GM23338 (cell line): ENCODE results near the gene ERC2. TPM values are rescaled to one million over a fixed set of nuclear protein-coding genes. Genes with fewer than 3 reads are reported as not detected.
A peak's percentile ranks its signal among the peaks of the same experiment; 100 is the strongest.

ENCODE experiments used
- ATAC-seq: fragments of 200-7000 bp; cut with Tn5 transposase; 3 replicates; pipeline ENCODE4 v1.9.1; 2020
- DNase-seq: peaks from one replicate; pipeline ENCODE4 v3.0.0-alpha.2; 2015; ENCODE audit warnings: low spot score
- H2AFZ ChIP-seq: fragments of 200-600 bp; sonication (generic); 2 replicates; pipeline ENCODE4 v1.8.0; 2016; ENCODE audit warnings: antibody characterized with exemption, mild to moderate bottlenecking, moderate library complexity
- H3F3A ChIP-seq: fragments of 200-600 bp; sonication (generic); replicated peaks from 2 replicates; pipeline ENCODE4 v1.8.0; 2017; ENCODE audit warnings: antibody characterized with exemption, mixed run types, low read depth
- H3K27ac ChIP-seq: fragments of 200-600 bp; sonication (generic); 2 replicates; pipeline ENCODE4 v1.6.1; 2016; ENCODE audit warnings: low read depth
- H3K27me3 ChIP-seq: fragments of 200-600 bp; sonication (generic); 2 replicates; pipeline ENCODE4 v1.8.0; 2016; ENCODE audit warnings: mild to moderate bottlenecking, mixed run types, moderate library complexity; ENCODE audit not compliant: insufficient read depth
- H3K36me3 ChIP-seq: fragments of 200-600 bp; sonication (generic); 2 replicates; pipeline ENCODE4 v1.8.0; 2016; ENCODE audit warnings: mild to moderate bottlenecking; ENCODE audit not compliant: insufficient read depth
- H3K4me1 ChIP-seq: fragments of 200-600 bp; sonication (generic); 2 replicates; pipeline ENCODE4 v1.8.0; 2016; ENCODE audit warnings: mild to moderate bottlenecking, moderate library complexity; ENCODE audit not compliant: insufficient read depth
- H3K4me2 ChIP-seq: fragments of 200-600 bp; sonication (generic); 2 replicates; pipeline ENCODE4 v1.7.1; 2017; ENCODE audit warnings: mixed run types
- H3K4me3 ChIP-seq: fragments of 200-600 bp; sonication (generic); 2 replicates; pipeline ENCODE4 v1.6.1; 2016; ENCODE audit warnings: mixed run types
- H3K79me2 ChIP-seq: fragments of 200-600 bp; sonication (generic); replicated peaks from 2 replicates; pipeline ENCODE4 v1.8.0; 2017; ENCODE audit warnings: mild to moderate bottlenecking; ENCODE audit not compliant: insufficient read depth
- H3K9me2 ChIP-seq: fragments of 200-600 bp; sonication (generic); 2 replicates; pipeline ENCODE4 v1.8.0; 2017; ENCODE audit not compliant: insufficient read depth
- H4K20me1 ChIP-seq: fragments of 200-600 bp; sonication (generic); replicated peaks from 2 replicates; pipeline ENCODE4 v1.8.0; 2017; ENCODE audit warnings: mild to moderate bottlenecking; ENCODE audit not compliant: insufficient read depth
- H3K27ac Mint-ChIP-seq: 2 replicates; pipeline ENCODE4 v1.8.0; 2020; ENCODE audit warnings: inconsistent platforms, mild to moderate bottlenecking, moderate library complexity, mixed read lengths
- H3K27me3 Mint-ChIP-seq: 3 replicates; pipeline ENCODE4 v1.8.0; 2022; ENCODE audit warnings: low read depth, mild to moderate bottlenecking, moderate library complexity, mixed read lengths, inconsistent platforms; ENCODE audit not compliant: insufficient read depth, poor library complexity
- H3K36me3 Mint-ChIP-seq: 3 replicates; pipeline ENCODE4 v1.8.0; 2021; ENCODE audit warnings: low read depth, mild to moderate bottlenecking, inconsistent platforms, moderate library complexity, mixed read lengths
- H3K4me1 Mint-ChIP-seq: 3 replicates; pipeline ENCODE4 v1.8.0; 2020; ENCODE audit warnings: mild to moderate bottlenecking, inconsistent platforms, mixed read lengths
- H3K4me3 Mint-ChIP-seq: 3 replicates; pipeline ENCODE4 v1.8.0; 2021; ENCODE audit warnings: moderate library complexity, mild to moderate bottlenecking, inconsistent platforms, mixed read lengths
- H3K9me3 Mint-ChIP-seq: 3 replicates; pipeline ENCODE4 v1.8.0; 2020; ENCODE audit warnings: moderate library complexity, mild to moderate bottlenecking, inconsistent platforms, mixed read lengths
- CREB1 ChIP-seq: fragments of 250-450 bp; sonication (Bioruptor Pico); IDR thresholded peaks from 2 replicates; pipeline ENCODE4 v1.5.0; 2020; ENCODE audit warnings: low read depth, mild to moderate bottlenecking, moderate library complexity
- ETS1 ChIP-seq: IDR thresholded peaks from 2 replicates; pipeline ENCODE4 v1.6.1; 2016; ENCODE audit warnings: antibody characterized with exemption
- JUNB ChIP-seq: IDR thresholded peaks from one replicate; pipeline ENCODE4 v1.6.1; 2016; ENCODE audit warnings: antibody characterized with exemption; ENCODE audit not compliant: unreplicated experiment
- NANOG ChIP-seq: IDR thresholded peaks from 2 replicates; pipeline ENCODE4 v1.6.1; 2016; ENCODE audit warnings: antibody characterized with exemption, borderline replicate concordance
- REST ChIP-seq: IDR thresholded peaks from one replicate; pipeline ENCODE4 v1.6.1; 2018; ENCODE audit warnings: antibody characterized with exemption; ENCODE audit not compliant: unreplicated experiment
- ZNF114 ChIP-seq: fragments of 250-450 bp; sonication (Bioruptor Pico); IDR thresholded peaks from 2 replicates; pipeline ENCODE4 v1.5.0; 2020; ENCODE audit warnings: mild to moderate bottlenecking, moderate library complexity
- ZNF331 ChIP-seq: fragments of 250-450 bp; sonication (Bioruptor Pico); IDR thresholded peaks from 2 replicates; pipeline ENCODE4 v1.5.0; 2020; ENCODE audit warnings: low read depth, mild to moderate bottlenecking, moderate library complexity
- ZNF462 ChIP-seq: fragments of 250-450 bp; sonication (Bioruptor Pico); IDR thresholded peaks from 2 replicates; pipeline ENCODE4 v1.5.0; 2020; ENCODE audit warnings: mild to moderate bottlenecking, moderate library complexity
- polyA plus RNA-seq: library from polyadenylated mRNA; unstranded; fragments of >200 nt; fragmentation: Nextera tagmentation; extraction: Ambion mirVana; gene quantifications from 2 replicates; pipeline ENCODE4 v1.2.1, GENCODE V29; 2016
- total RNA-seq: library from RNA; depleted of rRNA; stranded (reverse); fragments of >200 nt; shearing (Covaris generic); gene quantifications from 2 replicates; pipeline ENCODE4 v1.2.3, GENCODE V29; 2014

Gene ERC2
- total and polyA plus RNA-seq, 2 experiments from 2014 or later, result 11.8 to 13.7 TPM

- H3K9me3 Mint-ChIP-seq, result no peaks in the 10 kb centered on the region; the same call in 2 of the 3 replicates
- Histone ChIP-seq H3K4me2 (peak overlapping the region; percentile 49; the same call in 1 of the 2 replicates), H3K27me3 (no peaks in the 10 kb centered on the region), H3F3A (no peaks in the 10 kb centered on the region), H3K4me1 (peaks cover 32% of the 10 kb centered on the region), H3K36me3 (no peaks in the 10 kb centered on the region), H4K20me1 (no peaks in the 10 kb centered on the region), H3K4me3 (no peak overlapping the region), H2AFZ (no peak overlapping the region), H3K79me2 (no peaks in the 10 kb centered on the region), H3K9me2 (no peaks in the 10 kb centered on the region), H3K27ac (no peak overlapping the region)
- ATAC-seq (peak; percentile 39; the same call in 2 of the 3 replicates), DNase-seq (no peak)
- H3K27ac Mint-ChIP-seq, result no peak overlapping the region
- H3K4me3 Mint-ChIP-seq, result no peak overlapping the region
- H3K36me3 Mint-ChIP-seq, result no peaks in the 10 kb centered on the region
- TF ChIP-seq NANOG (no peak), ZNF114 (no peak)
- H3K27me3 Mint-ChIP-seq, result peaks cover 5% of the 10 kb centered on the region
- H3K4me1 Mint-ChIP-seq, result peaks cover 37% of the 10 kb centered on the region
These were observed 956.2 kb downstream of the ERC2 start for GRCh38 chr3:55511895-55512570.

GRCh38 chr3:55508335-55508734, 959.9 kb downstream of the ERC2 start:
- H3K36me3 ChIP-seq, result no peaks in the 10 kb centered on the region
- H2AFZ ChIP-seq, result no peak overlapping the region
- H3F3A ChIP-seq, result no peaks in the 10 kb centered on the region
- Mint-ChIP-seq H3K9me3 (no peaks in the 10 kb centered on the region; the same call in 2 of the 3 replicates), H3K4me3 (no peak overlapping the region), H3K27me3 (peaks cover 8% of the 10 kb centered on the region), H3K27ac (no peak overlapping the region), H3K36me3 (no peaks in the 10 kb centered on the region), H3K4me1 (peaks cover 28% of the 10 kb centered on the region)
- H3K4me1 ChIP-seq, result peaks cover 20% of the 10 kb centered on the region
- no peak overlapping the region for H3K27ac ChIP-seq
- H4K20me1 ChIP-seq, result no peaks in the 10 kb centered on the region
- ATAC-seq (no peak), DNase-seq (no peak)
- H3K79me2 ChIP-seq, result no peaks in the 10 kb centered on the region
- no peaks in the 10 kb centered on the region for H3K9me2 ChIP-seq
- H3K4me2 ChIP-seq, result no peak overlapping the region
- no peaks in the 10 kb centered on the region for H3K27me3 ChIP-seq
- H3K4me3 ChIP-seq, result no peak overlapping the region
- TF ChIP-seq JUNB (no peak), ZNF114 (no peak), NANOG (no peak), REST (no peak), ZNF331 (CRISPR knock-in tag) (no peak), ZNF462 (CRISPR knock-in tag) (no peak), CREB1 (CRISPR knock-in tag) (no peak), ETS1 (no peak)
